HEK293 (cell line): ENCODE results near the gene HGF.

Experiments used
- KLF7 ChIP-seq: fragments of 450-650 bp; formaldehyde crosslinking; IDR thresholded peaks from 2 replicates; pipeline ENCODE4 v1.5.1; 2016; ENCODE audit warnings: missing biosample characterization, missing genetic modification characterization, borderline replicate concordance
- ZBTB8A ChIP-seq: fragments of 450-650 bp; formaldehyde crosslinking; IDR thresholded peaks from 2 replicates; pipeline ENCODE4 v1.5.1; 2016; ENCODE audit warnings: missing biosample characterization, missing genetic modification characterization
- ZNF121 ChIP-seq: fragments of 450-650 bp; formaldehyde crosslinking; IDR thresholded peaks from 2 replicates; pipeline ENCODE4 v1.5.1; 2016; ENCODE audit warnings: missing biosample characterization, missing genetic modification characterization
- ZNF184 ChIP-seq: fragments of 450-650 bp; IDR thresholded peaks from 2 replicates; pipeline ENCODE4 v1.5.1; 2018; ENCODE audit warnings: missing biosample characterization, mild to moderate bottlenecking, missing genetic modification characterization
- TF ChIP-seq, protein P1 (sequence below): fragments of 450-650 bp; formaldehyde crosslinking; IDR thresholded peaks from 2 replicates; pipeline ENCODE4 v1.5.1; 2016; ENCODE audit warnings: missing biosample characterization, missing genetic modification characterization
- TF ChIP-seq, protein P2 (sequence below): fragments of 450-650 bp; formaldehyde crosslinking; IDR thresholded peaks from 2 replicates; pipeline ENCODE4 v1.5.1; 2016; ENCODE audit warnings: missing biosample characterization, missing genetic modification characterization
- TF ChIP-seq, protein P3 (sequence below): fragments of 450-650 bp; IDR thresholded peaks from 2 replicates; pipeline ENCODE4 v1.5.1; 2018; ENCODE audit warnings: missing biosample characterization, mild to moderate bottlenecking, missing genetic modification characterization

DNA sequence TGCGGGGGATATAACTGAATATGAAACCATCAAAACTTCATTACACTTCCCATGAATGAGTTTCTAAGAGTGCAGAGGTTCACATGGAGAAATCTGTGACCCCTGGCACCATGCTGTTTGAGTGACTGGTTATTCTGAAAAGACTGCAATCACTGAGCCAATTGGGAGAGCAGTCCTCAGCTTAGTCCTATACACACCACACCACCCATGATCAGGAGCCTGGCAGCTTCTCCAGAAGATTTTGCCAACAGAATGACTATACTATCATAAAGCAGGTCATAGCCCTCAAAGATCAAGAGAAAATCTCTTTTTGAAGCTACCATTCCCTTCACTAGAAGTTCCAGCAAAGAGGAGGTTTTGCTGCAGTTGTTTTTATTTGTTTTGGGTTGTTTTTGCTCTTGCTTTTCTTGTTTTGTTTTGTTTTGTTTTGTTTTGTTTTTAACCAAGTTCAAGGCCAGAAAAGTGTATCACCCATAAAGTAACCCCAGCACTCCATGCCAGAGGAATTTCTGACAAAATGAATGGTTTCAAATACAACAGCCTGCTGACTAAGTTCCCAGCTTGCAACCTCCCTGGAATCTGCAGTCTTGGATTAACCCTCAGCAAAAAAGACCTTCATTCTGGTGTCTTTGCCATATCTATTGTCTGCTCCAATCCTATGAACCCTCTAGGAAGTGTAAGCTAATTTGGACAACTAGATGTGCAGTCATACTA lies 19.7 kb upstream of the HGF start:
- TF ChIP-seq, protein P1, sequence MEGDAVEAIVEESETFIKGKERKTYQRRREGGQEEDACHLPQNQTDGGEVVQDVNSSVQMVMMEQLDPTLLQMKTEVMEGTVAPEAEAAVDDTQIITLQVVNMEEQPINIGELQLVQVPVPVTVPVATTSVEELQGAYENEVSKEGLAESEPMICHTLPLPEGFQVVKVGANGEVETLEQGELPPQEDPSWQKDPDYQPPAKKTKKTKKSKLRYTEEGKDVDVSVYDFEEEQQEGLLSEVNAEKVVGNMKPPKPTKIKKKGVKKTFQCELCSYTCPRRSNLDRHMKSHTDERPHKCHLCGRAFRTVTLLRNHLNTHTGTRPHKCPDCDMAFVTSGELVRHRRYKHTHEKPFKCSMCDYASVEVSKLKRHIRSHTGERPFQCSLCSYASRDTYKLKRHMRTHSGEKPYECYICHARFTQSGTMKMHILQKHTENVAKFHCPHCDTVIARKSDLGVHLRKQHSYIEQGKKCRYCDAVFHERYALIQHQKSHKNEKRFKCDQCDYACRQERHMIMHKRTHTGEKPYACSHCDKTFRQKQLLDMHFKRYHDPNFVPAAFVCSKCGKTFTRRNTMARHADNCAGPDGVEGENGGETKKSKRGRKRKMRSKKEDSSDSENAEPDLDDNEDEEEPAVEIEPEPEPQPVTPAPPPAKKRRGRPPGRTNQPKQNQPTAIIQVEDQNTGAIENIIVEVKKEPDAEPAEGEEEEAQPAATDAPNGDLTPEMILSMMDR (tag by site-specific recombination): no peak
- no peak for TF ChIP-seq ZNF184
- no peak for TF ChIP-seq ZBTB8A
- TF ChIP-seq, protein P2, sequence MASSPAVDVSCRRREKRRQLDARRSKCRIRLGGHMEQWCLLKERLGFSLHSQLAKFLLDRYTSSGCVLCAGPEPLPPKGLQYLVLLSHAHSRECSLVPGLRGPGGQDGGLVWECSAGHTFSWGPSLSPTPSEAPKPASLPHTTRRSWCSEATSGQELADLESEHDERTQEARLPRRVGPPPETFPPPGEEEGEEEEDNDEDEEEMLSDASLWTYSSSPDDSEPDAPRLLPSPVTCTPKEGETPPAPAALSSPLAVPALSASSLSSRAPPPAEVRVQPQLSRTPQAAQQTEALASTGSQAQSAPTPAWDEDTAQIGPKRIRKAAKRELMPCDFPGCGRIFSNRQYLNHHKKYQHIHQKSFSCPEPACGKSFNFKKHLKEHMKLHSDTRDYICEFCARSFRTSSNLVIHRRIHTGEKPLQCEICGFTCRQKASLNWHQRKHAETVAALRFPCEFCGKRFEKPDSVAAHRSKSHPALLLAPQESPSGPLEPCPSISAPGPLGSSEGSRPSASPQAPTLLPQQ: no peak
- TF ChIP-seq KLF7: no peak
- TF ChIP-seq ZNF121 (tag by site-specific recombination): no peak
- TF ChIP-seq, protein P3, sequence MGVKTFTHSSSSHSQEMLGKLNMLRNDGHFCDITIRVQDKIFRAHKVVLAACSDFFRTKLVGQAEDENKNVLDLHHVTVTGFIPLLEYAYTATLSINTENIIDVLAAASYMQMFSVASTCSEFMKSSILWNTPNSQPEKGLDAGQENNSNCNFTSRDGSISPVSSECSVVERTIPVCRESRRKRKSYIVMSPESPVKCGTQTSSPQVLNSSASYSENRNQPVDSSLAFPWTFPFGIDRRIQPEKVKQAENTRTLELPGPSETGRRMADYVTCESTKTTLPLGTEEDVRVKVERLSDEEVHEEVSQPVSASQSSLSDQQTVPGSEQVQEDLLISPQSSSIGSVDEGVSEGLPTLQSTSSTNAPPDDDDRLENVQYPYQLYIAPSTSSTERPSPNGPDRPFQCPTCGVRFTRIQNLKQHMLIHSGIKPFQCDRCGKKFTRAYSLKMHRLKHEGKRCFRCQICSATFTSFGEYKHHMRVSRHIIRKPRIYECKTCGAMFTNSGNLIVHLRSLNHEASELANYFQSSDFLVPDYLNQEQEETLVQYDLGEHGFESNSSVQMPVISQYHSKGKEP: no peak
